IMR-90 (cell line): ENCODE data around the gene SNRNP40.

Experiments
- BHLHE40 ChIP-seq: fragments of 150-350 bp; IDR thresholded peaks from 2 replicates; pipeline ENCODE4 v1.6.1; 2016; ENCODE audit warnings: mild to moderate bottlenecking, low read depth, low read length
- CEBPB ChIP-seq: IDR thresholded peaks from 2 replicates; pipeline ENCODE4 v1.6.1; 2012; ENCODE audit warnings: low read depth, low read length, improper control_type of control experiment
- CTCF ChIP-seq: conservative IDR thresholded peaks from 2 replicates; pipeline ENCODE4 v1.5.1; 2012; ENCODE audit warnings: mild to moderate bottlenecking, low read depth, low read length, improper control_type of control experiment
- MAFK ChIP-seq: IDR thresholded peaks from 2 replicates; pipeline ENCODE4 v1.6.1; 2012; ENCODE audit warnings: low read depth, low read length, improper control_type of control experiment
- MAZ ChIP-seq: IDR thresholded peaks from 2 replicates; pipeline ENCODE4 v1.6.1; 2012; ENCODE audit warnings: low read depth, mild to moderate bottlenecking, low read length, improper control_type of control experiment, moderate library complexity, borderline replicate concordance
- MXI1 ChIP-seq: IDR thresholded peaks from 2 replicates; pipeline ENCODE4 v1.6.1; 2012; ENCODE audit warnings: low read depth, mild to moderate bottlenecking, low read length, moderate library complexity, borderline replicate concordance
- NFE2L2 ChIP-seq: fragments of 150-350 bp; IDR thresholded peaks from 2 replicates; pipeline ENCODE4 v1.6.1; 2016; ENCODE audit warnings: low read depth, mild to moderate bottlenecking, low read length
- POLR2A ChIP-seq: IDR thresholded peaks from 2 replicates; pipeline ENCODE4 v1.6.1; 2012; ENCODE audit warnings: mild to moderate bottlenecking, low read depth, low read length
- USF2 ChIP-seq: fragments of 150-350 bp; IDR thresholded peaks from 2 replicates; pipeline ENCODE4 v1.6.1; 2017; ENCODE audit warnings: mild to moderate bottlenecking, antibody characterized with exemption, low read length, low read depth

- no peak for TF ChIP-seq MAFK
- TF ChIP-seq MAZ, result no peak
- TF ChIP-seq CEBPB, result no peak
- no peak for TF ChIP-seq POLR2A
- no peak for TF ChIP-seq CTCF
- no peak for TF ChIP-seq NFE2L2
- TF ChIP-seq BHLHE40, result no peak
- TF ChIP-seq MXI1, result no peak
- no peak for TF ChIP-seq USF2
These were observed 52.3 kb downstream of the SNRNP40 start for GRCh38 chr1:31244326-31244725.
